HCEC 1CT (cell line): ENCODE data around the gene SMCO2.
"Not testable (repeated sequence)": the region's sequence is repeated elsewhere in the genome, so short reads cannot be mapped to it uniquely, and the experiment has no call there.

Experiments
- DNase-seq: peaks from one replicate; pipeline ENCODE4 v3.0.0-alpha.2; 2017

Gene SMCO2

GRCh38 chr12:27530157-27530922 lies 83.8 kb downstream of the SMCO2 start:
- DNase-seq, result no peak

DNA sequence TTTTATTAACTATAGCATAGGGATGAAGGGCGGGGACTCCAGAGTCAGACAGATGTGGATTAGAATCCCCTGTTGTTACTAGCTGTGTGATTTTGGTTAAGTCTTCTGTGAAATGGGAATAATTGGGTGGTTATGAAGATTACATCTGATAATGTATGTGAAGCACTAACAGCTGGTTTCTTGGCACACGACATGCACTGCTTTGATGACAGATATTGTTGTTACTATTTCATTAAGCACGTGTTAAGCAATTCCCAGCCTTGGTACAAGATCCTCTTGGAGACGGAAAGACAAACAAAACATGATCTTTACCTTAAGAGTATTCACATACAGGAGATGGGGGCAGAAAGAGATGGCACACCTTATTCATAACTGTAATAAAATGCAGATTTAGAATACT lies 85.4 kb downstream of the SMCO2 start:
- DNase-seq, result peak; percentile 34

DNA sequence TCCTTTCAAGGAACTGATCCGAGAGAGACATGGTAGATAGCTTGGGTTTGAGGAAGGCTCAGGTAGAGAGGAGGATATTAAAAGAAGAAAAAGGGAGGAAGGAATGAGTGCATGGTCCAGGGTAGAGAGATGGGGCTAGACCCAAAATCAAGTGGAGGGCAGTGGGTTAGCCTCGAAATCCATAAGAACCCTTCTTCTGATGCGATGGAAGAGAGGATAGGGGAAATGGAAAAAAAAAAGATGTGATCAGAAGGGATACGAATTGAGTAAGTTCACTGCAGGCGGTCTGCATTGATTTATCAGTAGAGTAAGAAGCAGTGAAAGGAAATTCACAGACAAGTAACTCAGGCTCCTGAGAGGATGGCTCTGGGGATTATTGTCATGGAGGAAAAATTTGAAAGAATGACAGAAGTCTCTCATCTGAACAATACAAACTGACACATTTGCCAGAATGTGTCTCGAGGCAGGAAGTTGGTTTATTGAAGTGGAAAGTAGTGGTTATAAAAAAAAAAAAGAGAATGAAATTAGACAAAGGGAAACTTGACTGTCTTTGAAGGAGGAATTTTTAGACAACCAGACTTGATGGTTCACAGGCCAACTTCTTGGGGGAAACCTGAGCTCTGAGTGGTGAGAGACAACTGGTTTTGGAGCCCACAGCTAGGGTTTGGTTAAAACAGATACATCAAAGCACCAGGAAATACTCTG lies 87.7 kb downstream of the SMCO2 start:
- DNase-seq, result no peak

DNA sequence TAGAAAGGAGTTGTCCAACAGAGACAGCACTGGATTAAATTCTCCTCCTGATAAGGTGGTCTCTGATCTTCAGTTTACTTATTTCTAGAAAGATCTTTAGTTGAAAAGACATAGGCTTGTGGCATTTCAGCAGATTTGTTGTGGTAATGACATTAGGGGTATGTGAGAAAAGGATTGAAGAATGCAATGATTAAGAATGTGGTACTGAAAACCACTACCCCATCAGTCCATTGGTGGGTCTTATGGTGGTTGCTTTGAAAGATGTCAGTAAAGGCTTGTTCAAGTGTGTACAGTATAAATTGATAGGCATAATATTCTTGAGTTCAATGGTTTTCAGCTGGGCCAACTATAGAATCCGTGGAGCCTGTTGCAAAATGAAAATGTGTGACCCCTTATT lies 88.2 kb downstream of the SMCO2 start:
- no peak for DNase-seq

DNA sequence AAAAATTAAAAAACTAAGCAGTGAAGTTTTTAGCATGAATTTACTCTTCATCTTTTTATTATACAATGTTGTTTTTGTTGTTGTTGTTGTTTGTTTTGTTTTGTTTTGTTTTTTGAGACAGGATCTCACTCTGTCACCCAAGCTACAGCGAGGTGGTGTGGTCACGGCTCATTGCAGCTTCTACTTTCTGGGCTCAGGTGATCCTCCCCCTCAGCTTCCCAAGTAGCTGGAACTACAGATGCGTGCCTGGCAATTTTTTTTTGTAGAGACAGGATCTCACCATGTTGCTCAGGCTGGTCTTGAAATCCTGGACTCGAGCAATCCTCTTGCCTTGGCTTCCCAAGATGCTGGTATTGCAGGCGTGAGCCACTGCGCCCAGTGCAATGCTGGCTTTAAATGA lies 88.8 kb downstream of the SMCO2 start:
- no peak for DNase-seq

DNA sequence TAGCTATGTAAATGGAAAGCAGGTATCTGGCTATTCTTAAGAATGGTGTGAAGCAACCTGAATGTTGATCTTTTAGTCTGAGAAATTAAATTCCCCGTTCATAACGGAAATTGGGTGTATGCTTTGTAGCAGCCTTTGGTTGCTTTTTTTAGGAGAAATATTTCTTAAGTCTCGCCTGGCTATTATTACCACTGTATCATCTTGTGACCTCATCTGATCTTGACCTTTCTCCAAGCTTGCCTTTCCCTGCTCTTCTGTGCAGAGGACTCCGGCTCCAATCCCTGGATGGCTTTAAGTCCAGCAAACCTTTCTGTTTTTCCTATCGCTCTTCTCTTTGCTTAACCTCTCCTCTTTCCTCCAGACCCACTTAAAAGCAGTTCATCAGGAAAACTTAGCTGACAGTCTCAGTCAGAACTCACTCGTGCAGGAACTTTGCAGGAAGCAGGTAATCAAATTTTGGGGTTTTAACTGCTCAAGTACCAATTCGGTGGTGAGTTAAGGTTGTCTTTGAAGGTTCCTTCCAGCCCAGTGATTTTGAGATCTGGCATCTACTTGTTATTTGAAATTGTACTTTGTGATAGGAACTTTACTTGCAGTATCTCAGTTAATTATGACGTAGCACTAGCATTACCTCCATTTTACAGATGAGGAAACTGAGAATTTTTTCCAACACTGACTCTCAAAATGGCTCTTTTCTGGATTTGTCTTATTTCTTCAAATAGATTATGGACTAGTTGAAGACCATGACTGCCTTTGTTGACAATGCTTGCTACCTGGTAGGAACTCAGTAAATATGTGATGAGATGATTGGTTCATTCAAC lies 91.5 kb downstream of the SMCO2 start:
- no peak for DNase-seq

DNA sequence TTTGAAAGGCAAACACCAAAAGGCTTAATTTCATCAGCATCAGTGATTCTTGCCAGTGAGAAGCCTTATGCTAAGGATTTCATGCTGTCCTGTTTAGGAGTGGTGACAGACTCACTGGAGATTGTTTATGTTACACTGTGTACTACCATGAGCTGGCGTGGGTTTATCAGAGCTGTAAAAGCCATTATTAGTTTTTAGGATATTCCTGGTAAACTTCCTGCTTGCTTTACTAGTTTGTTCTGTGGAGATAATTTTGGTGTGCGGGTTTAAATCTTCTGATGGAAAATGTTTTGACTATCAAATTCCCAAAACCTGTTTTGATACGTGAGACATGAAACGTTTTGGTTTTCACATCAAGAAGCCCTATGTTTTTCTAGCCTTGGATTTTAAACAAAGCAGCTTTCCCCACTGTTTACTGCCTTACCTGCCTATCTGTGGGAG lies 92.7 kb downstream of the SMCO2 start:
- peak; percentile 65 for DNase-seq

DNA sequence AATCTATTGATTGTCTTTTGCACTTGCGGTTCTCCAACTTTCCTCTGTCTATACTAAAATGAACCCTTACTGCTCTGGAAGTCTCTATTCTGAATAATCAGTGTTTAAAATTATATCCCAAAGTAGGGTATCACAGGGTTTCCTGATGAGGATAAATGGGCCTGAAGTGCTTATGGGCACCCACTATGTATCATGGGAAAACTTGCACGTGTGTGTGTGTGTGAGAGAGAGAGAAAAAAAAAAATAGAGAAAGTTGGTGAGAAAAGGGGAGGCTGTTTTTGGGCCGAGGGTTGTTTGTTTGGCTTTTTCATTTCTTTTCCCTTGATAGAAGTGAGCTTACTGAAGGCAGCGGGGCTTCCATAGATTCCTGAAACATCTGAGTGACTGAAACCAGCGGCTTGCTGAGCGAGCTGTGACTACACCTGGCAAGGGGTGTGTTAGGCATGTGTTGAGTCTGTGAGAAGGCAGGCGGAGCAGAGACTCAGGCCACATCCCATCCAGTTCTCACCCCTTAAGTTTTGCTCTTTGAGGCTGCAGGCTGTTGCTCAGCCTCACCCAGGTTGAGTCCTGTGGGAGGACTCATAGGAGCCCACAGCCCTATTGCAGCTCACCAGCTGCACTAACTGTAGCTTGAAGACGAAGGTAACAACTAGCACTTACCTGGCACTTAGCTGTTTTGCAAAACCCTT lies 94.6 kb downstream of the SMCO2 start:
- DNase-seq, result no peak

GRCh38 chr12:27542628-27543027 lies 96.1 kb downstream of the SMCO2 start:
- DNase-seq, result peak; percentile 95

DNA sequence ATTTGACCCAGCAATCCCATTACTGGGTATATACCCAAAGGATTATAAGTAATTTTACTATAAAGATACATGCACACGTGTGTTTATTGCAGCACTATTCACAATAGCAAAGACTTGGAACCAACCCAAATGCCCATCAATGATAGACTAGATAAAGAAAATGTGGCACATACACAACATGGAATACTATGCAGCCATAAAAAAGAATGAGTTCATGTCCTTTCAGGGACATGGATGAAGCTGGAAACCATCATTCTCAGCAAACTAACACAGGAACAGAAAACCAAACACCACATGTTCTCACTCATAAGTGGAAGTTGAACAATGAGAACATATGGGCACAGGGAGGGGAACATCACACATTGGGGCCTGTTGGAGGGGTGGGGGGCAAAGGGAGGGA lies 98.3 kb downstream of the SMCO2 start:
- DNase-seq, result not testable (repeated sequence)

DNA sequence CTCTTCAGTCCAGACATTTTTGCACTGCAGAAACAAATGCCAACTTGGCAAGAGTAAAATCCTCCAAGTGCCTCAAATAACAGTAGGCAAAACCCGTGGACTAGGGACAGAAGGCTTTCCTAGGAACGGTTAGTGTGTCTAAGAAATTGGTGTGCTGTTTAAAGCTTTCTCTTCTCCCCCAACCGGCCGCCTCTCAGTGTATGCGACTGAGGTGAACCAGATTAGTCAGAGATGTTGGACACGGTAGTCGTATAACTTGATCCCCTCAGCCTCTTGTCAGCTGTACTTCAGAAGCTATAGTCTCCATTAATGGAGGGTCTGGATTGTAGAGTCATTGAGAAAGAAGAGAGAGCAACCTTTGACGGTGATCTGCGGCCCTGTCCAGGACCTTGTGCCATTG lies 99.1 kb downstream of the SMCO2 start:
- no peak for DNase-seq

- DNase-seq, result no peak
Observed at GRCh38 chr12:27547592-27547991, 101.1 kb downstream of the SMCO2 start.

- DNase-seq, result no peak
Observed at GRCh38 chr12:27548301-27549199, 102.0 kb downstream of the SMCO2 start.

GRCh38 chr12:27549236-27549800 lies 102.8 kb downstream of the SMCO2 start:
- DNase-seq, result peak; percentile 93

DNA sequence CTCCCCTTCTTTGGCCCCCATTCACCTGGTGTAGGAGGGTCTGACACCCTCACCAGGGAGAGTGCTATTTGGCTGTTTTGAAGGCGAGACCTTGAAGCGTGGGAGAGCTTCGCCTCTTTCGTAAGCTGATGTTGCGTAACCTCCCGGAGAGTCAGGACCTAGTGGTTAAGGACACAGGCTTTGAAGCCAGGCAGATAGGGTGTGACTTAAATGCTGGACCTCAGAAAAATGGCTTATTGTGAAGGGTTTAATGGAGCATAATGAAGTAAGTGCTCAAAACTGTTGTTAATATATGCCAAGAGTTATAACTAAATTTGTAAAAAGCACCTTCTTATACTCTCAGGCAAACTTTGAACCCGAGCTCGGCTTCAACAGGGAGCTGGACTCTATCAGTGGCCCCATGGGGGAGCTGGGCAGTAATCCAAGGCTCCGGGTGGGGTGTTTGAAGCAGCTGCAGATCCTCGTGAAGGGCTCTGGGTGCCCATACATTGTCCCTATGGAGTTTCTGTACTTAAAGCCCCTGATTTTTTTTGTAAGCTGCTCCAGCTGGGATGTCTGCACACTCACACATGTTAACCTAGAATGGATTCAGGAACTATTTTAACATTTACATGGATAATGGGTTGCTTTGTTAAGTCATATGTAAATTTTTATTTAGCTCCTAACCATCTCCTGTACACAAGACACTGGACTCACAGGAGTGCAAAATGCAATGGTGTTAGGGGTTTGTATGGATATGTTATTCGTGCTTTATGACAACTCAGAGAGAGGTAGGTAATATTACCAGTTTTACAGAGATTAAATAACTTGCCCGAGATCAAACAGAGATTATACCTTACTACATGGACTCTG lies 103.5 kb downstream of the SMCO2 start:
- peak; percentile 98 for DNase-seq

- DNase-seq, result no peak
Observed at GRCh38 chr12:27550653-27550975, 104.1 kb downstream of the SMCO2 start.

GRCh38 chr12:27551172-27551840 lies 104.8 kb downstream of the SMCO2 start:
- no peak for DNase-seq
